Suprapubic skin (tissue), 4 donors: Measurements from ENCODE around the gene PARP15.

Source experiments
- CTCF ChIP-seq, 2 donors: fragments of 200-600 bp in 1 of 2; fragments of 450-650 bp in 1 of 2; sonication (generic) in 1 of 2; IDR thresholded peaks; one replicate each; pipeline ENCODE4 v1.5.1; 2016 to 2019; ENCODE audit warnings: antibody characterized with exemption in 2 of 2, mild to moderate bottlenecking in 1 of 2, moderate library complexity in 1 of 2
- POLR2A ChIP-seq, 2 donors: fragments of 450-650 bp; IDR thresholded peaks; one replicate each; pipeline ENCODE4 v1.6.1; 2017; ENCODE audit warnings: antibody characterized with exemption in 2 of 2, mild to moderate bottlenecking in 2 of 2, moderate library complexity in 2 of 2
- POLR2AphosphoS5 ChIP-seq, 3 donors: sonication (generic); formaldehyde crosslinking; IDR thresholded peaks; one replicate each; pipeline ENCODE4 v1.6.1; 2017; ENCODE audit warnings: antibody characterized with exemption in 3 of 3

DNA sequence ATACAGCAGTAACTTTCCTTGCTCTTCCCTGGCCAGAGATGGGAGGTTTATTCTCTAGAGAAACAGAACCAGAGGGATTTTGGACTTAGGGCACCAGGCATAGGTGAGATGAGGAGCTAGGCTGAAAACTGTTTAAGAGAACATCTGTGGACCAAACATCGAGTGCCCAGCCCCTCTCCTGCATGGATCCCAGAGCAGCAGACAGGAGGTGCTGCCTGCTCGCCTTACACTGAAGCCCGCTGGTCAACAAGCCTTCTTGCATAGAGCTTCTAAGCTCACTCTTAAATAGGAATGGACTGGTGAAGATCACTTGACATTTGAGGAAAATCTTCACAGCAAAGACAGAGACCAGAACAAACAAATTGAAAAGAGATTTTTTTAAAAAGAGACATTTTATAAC lies 41.2 kb downstream of the PARP15 start:
- TF ChIP-seq POLR2A (IDR thresholded peaks at IDR 0.05) = no peak
- TF ChIP-seq CTCF (IDR thresholded peaks at IDR 0.05) = no peak
- no peak for TF ChIP-seq POLR2AphosphoS5 (IDR thresholded peaks at IDR 0.05)
